ENCODE measurements around the gene NBAS.

Gene NBAS

GRCh38 chr2:15186118-15186517 is 375.0 kb downstream of the NBAS start:
- TF ChIP-seq POLR2AphosphoS5 (IDR thresholded peaks at IDR 0.05; ENCODE audit: low read depth, low read length) = no peak
- no peak for TF ChIP-seq FOXP2 (optimal IDR thresholded peaks at IDR 0.05; ENCODE audit: borderline replicate concordance, extremely low read depth, extremely low read length, insufficient read depth)
- TF ChIP-seq TAF1 (IDR thresholded peaks at IDR 0.05; ENCODE audit: borderline replicate concordance, insufficient read depth, low read length) = no peak
- no peak for TF ChIP-seq REST (IDR thresholded peaks at IDR 0.05; ENCODE audit: insufficient read depth in 1 of 2, low read depth in 2 of 2, low read length in 2 of 2)
- TF ChIP-seq SIN3A (IDR thresholded peaks at IDR 0.05; ENCODE audit: borderline replicate concordance, insufficient read depth, low read length) = no peak

- TF ChIP-seq POLR2AphosphoS5 (IDR thresholded peaks at IDR 0.05; ENCODE audit: low read depth, low read length) = no peak
These were observed 376.6 kb downstream of the NBAS start for GRCh38 chr2:15184491-15184890.

- TF ChIP-seq TAF1 (IDR thresholded peaks at IDR 0.05; ENCODE audit: borderline replicate concordance, insufficient read depth, low read length) (no peak), FOXP2 (optimal IDR thresholded peaks at IDR 0.05; ENCODE audit: borderline replicate concordance, extremely low read depth, extremely low read length, insufficient read depth) (no peak), SIN3A (IDR thresholded peaks at IDR 0.05; ENCODE audit: borderline replicate concordance, insufficient read depth, low read length) (no peak), REST (IDR thresholded peaks at IDR 0.05; ENCODE audit: insufficient read depth in 1 of 2, low read depth in 2 of 2, low read length in 2 of 2) (no peak), POLR2AphosphoS5 (IDR thresholded peaks at IDR 0.05; ENCODE audit: low read depth, low read length) (no peak)
These were observed 378.9 kb downstream of the NBAS start for GRCh38 chr2:15182275-15182674.

GRCh38 chr2:15181092-15181745 is 379.9 kb downstream of the NBAS start:
- TF ChIP-seq TAF1 (IDR thresholded peaks at IDR 0.05; ENCODE audit: borderline replicate concordance, insufficient read depth, low read length) = no peak
- TF ChIP-seq SIN3A (IDR thresholded peaks at IDR 0.05; ENCODE audit: borderline replicate concordance, insufficient read depth, low read length) = no peak

- no peak for TF ChIP-seq FOXP2 (optimal IDR thresholded peaks at IDR 0.05; ENCODE audit: borderline replicate concordance, extremely low read depth, extremely low read length, insufficient read depth)
- TF ChIP-seq TAF1 (IDR thresholded peaks at IDR 0.05; ENCODE audit: borderline replicate concordance, insufficient read depth, low read length) = no peak
- no peak for TF ChIP-seq REST (IDR thresholded peaks at IDR 0.05; ENCODE audit: insufficient read depth in 1 of 2, low read depth in 2 of 2, low read length in 2 of 2)
- TF ChIP-seq SIN3A (IDR thresholded peaks at IDR 0.05; ENCODE audit: borderline replicate concordance, insufficient read depth, low read length) = no peak
- TF ChIP-seq POLR2AphosphoS5 (IDR thresholded peaks at IDR 0.05; ENCODE audit: low read depth, low read length) = no peak
These were observed 380.8 kb downstream of the NBAS start for GRCh38 chr2:15180379-15180778.

GRCh38 chr2:15178946-15179345 is 382.2 kb downstream of the NBAS start:
- TF ChIP-seq TAF1 (IDR thresholded peaks at IDR 0.05; ENCODE audit: borderline replicate concordance, insufficient read depth, low read length) (no peak), POLR2AphosphoS5 (IDR thresholded peaks at IDR 0.05; ENCODE audit: low read depth, low read length) (no peak), SIN3A (IDR thresholded peaks at IDR 0.05; ENCODE audit: borderline replicate concordance, insufficient read depth, low read length) (no peak), FOXP2 (optimal IDR thresholded peaks at IDR 0.05; ENCODE audit: borderline replicate concordance, extremely low read depth, extremely low read length, insufficient read depth) (no peak), REST (IDR thresholded peaks at IDR 0.05; ENCODE audit: insufficient read depth in 1 of 2, low read depth in 2 of 2, low read length in 2 of 2) (no peak)

Measured in PFSK-1 (cell line).